OCI-LY7 (cell line): ENCODE data around the gene CCDC141.

Experiments
- EZH2phosphoT487 ChIP-seq: fragments of 200-600 bp; sonication (generic); IDR thresholded peaks from 2 replicates; pipeline ENCODE4 v1.6.1; 2018; ENCODE audit warnings: low read depth, borderline replicate concordance, mild to moderate bottlenecking, mixed run types, antibody characterized with exemption, low read length, moderate library complexity, mixed read lengths
- TF ChIP-seq, protein P1 (sequence below): fragments of 200-600 bp; sonication (generic); conservative IDR thresholded peaks from 2 replicates; pipeline ENCODE4 v1.5.1; 2014; ENCODE audit warnings: mild to moderate bottlenecking, antibody characterized with exemption, low read length, moderate library complexity, mixed read lengths

- TF ChIP-seq, protein P1, sequence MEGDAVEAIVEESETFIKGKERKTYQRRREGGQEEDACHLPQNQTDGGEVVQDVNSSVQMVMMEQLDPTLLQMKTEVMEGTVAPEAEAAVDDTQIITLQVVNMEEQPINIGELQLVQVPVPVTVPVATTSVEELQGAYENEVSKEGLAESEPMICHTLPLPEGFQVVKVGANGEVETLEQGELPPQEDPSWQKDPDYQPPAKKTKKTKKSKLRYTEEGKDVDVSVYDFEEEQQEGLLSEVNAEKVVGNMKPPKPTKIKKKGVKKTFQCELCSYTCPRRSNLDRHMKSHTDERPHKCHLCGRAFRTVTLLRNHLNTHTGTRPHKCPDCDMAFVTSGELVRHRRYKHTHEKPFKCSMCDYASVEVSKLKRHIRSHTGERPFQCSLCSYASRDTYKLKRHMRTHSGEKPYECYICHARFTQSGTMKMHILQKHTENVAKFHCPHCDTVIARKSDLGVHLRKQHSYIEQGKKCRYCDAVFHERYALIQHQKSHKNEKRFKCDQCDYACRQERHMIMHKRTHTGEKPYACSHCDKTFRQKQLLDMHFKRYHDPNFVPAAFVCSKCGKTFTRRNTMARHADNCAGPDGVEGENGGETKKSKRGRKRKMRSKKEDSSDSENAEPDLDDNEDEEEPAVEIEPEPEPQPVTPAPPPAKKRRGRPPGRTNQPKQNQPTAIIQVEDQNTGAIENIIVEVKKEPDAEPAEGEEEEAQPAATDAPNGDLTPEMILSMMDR, result no peak
- TF ChIP-seq EZH2phosphoT487, result no peak
Observed at GRCh38 chr2:179072527-179072926, 22.6 kb upstream of the CCDC141 start.
